ENCODE data around the gene SLC25A11. TPM values are rescaled to one million over a fixed set of nuclear protein-coding genes. Genes with fewer than 3 reads are reported as not detected.

Gene SLC25A11
- total RNA-seq: 59.5 TPM

DNA sequence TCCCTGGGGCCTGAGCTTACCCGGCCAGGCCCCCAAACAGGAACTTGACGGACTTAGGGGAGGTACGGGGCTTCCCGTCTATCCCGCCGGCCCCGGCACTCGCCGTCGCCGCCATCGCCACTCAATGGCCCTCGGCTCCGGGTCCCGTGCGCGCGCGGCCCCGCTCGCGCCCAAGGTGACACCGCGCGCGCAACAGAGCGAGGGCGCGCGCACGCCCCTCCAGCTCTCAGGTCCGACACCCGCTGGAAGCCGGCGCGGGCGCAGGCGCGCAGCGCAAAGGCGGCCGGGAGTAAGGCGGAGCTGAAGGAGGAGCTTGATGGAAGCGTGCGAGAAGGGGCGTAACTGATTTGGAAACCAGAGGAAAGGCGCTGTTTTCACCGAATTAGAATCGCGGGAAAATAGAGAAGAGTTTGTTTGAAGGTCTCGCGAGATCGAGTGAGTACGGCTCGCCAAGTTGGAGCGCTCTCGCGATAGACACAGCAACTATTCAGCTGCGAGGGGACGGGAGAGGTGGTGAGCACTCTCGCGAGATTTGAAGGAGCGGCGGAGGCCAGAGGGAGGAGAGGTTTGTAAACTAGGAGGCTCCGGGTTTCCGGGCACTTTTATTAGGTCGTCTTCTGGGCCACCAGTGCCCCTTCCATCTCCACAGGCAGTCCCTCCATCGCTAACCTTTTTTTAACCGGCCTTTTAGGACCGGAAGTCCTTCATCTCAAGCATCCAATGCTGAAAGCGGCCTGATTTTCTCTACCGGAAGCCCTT, at the start of gene SLC25A11, which contains the start of gene RNF167:
TSS of gene SLC25A11 (minus strand) at position 251 of the 759 bp plus-strand sequence. CDS start at position 115, 136 bp downstream.
TSS of gene RNF167 (plus strand) at position 473 of the 759 bp plus-strand sequence. CDS start 642 bp downstream, outside the sequence.
- Histone ChIP-seq H3K27me3 (ENCODE audit: control insufficient read depth in 3 of 3, insufficient read depth in 3 of 3, low read length in 3 of 3) (no peaks in the 10 kb centered on the region), H3K9ac (ENCODE audit: low read depth in 1 of 3, low read length in 3 of 3) (peak within 1 kb of the TSS; percentile 94 to 99 (median 98)), H3K4me3 (ENCODE audit: low read length in 3 of 3) (peak within 1 kb of the TSS; percentile 81 to 98 (median 91)), H3K27ac (ENCODE audit: low read depth, low read length) (peak within 1 kb of the TSS; percentile 92), H3K4me1 (ENCODE audit: control insufficient read depth in 3 of 3, insufficient read depth in 3 of 3, low read length in 3 of 3) (peaks cover 56 to 79% (median 66%) of the 10 kb centered on the region in 3 donors), H3K9me3 (ENCODE audit: control insufficient read depth in 3 of 3, low read length in 3 of 3) (no peaks in the 10 kb centered on the region), H3K36me3 (ENCODE audit: control insufficient read depth in 3 of 3, insufficient read depth in 3 of 3, low read length in 3 of 3) (peaks cover 50 to 63% (median 55%) of the 10 kb centered on the region in 3 donors)

GRCh38 chr17:4987767-4988567, 48.1 kb upstream of the SLC25A11 start:
- Histone ChIP-seq H3K4me1 (ENCODE audit: control insufficient read depth in 3 of 3, insufficient read depth in 3 of 3, low read length in 3 of 3) (peaks cover 25 to 32% (median 29%) of the 10 kb centered on the region in 3 donors), H3K27ac (ENCODE audit: low read depth, low read length) (peak overlapping the region; percentile 96), H3K9ac (ENCODE audit: low read depth in 1 of 3, low read length in 3 of 3) (peak overlapping the region; percentile 93 to 97 (median 94)), H3K9me3 (ENCODE audit: control insufficient read depth in 3 of 3, low read length in 3 of 3) (no peaks in the 10 kb centered on the region), H3K27me3 (ENCODE audit: control insufficient read depth in 3 of 3, insufficient read depth in 3 of 3, low read length in 3 of 3) (no peaks in the 10 kb centered on the region), H3K4me3 (ENCODE audit: low read length in 3 of 3) (peak overlapping the region; percentile 79 to 89 (median 87)), H3K36me3 (ENCODE audit: control insufficient read depth in 3 of 3, insufficient read depth in 3 of 3, low read length in 3 of 3) (peaks cover 3 to 17% (median 7%) of the 10 kb centered on the region in 3 donors)

GRCh38 chr17:4986951-4987766, 47.3 kb upstream of the SLC25A11 start, which contains the start of gene CAMTA2:
TSS of gene CAMTA2 (minus strand) at chr17:4987675. CDS start at chr17:4986222, 1,453 bp downstream.
- Histone ChIP-seq H3K4me1 (ENCODE audit: control insufficient read depth in 3 of 3, insufficient read depth in 3 of 3, low read length in 3 of 3) (peaks cover 25 to 32% (median 29%) of the 10 kb centered on the region in 3 donors), H3K9ac (ENCODE audit: low read depth in 1 of 3, low read length in 3 of 3) (peak within 1 kb of the TSS; percentile 93 to 97 (median 94)), H3K36me3 (ENCODE audit: control insufficient read depth in 3 of 3, insufficient read depth in 3 of 3, low read length in 3 of 3) (peaks cover 12 to 25% (median 15%) of the 10 kb centered on the region in 3 donors), H3K27ac (ENCODE audit: low read depth, low read length) (peak within 1 kb of the TSS; percentile 96), H3K9me3 (ENCODE audit: control insufficient read depth in 3 of 3, low read length in 3 of 3) (no peaks in the 10 kb centered on the region), H3K27me3 (ENCODE audit: control insufficient read depth in 3 of 3, insufficient read depth in 3 of 3, low read length in 3 of 3) (no peaks in the 10 kb centered on the region), H3K4me3 (ENCODE audit: low read length in 3 of 3) (peak within 1 kb of the TSS; percentile 79 to 89 (median 87))

DNA sequence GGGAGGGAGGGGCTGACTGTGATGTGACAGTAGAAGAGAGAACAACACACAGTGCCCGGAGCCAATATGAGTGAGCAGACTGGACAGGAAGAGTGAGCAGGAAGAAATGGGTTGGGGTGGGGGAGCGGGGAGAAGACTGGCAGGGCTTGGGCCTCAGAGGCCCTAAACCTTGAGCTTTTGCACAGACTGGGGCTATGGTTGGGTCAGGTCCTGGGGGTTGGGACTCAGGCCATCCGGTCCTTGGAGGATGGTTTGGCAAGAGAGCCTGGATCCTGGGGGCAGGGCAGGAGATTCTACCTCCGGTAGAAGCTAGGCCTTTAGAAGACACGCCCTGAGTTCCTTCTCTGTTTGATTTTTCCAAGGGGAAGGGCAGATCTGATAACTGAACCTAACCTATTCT, 46.6 kb upstream of the SLC25A11 start:
- H3K4me3 ChIP-seq (ENCODE audit: low read length in 3 of 3): peak overlapping the region; percentile 79 to 89 (median 87)
- H3K27me3 ChIP-seq (ENCODE audit: control insufficient read depth in 3 of 3, insufficient read depth in 3 of 3, low read length in 3 of 3): no peaks in the 10 kb centered on the region
- peak overlapping the region; percentile 96 for H3K27ac ChIP-seq (ENCODE audit: low read depth, low read length)

GRCh38 chr17:4982305-4982704, 42.5 kb upstream of the SLC25A11 start:
- Histone ChIP-seq H3K4me1 (ENCODE audit: control insufficient read depth in 3 of 3, insufficient read depth in 3 of 3, low read length in 3 of 3) (peaks cover 18 to 31% (median 22%) of the 10 kb centered on the region in 3 donors), H3K9ac (ENCODE audit: low read depth in 1 of 3, low read length in 3 of 3) (no peak overlapping the region), H3K27ac (ENCODE audit: low read depth, low read length) (no peak overlapping the region), H3K36me3 (ENCODE audit: control insufficient read depth in 3 of 3, insufficient read depth in 3 of 3, low read length in 3 of 3) (peaks cover 43 to 59% (median 52%) of the 10 kb centered on the region in 3 donors), H3K9me3 (ENCODE audit: control insufficient read depth in 3 of 3, low read length in 3 of 3) (no peaks in the 10 kb centered on the region), H3K4me3 (ENCODE audit: low read length in 3 of 3) (no peak overlapping the region), H3K27me3 (ENCODE audit: control insufficient read depth in 3 of 3, insufficient read depth in 3 of 3, low read length in 3 of 3) (no peaks in the 10 kb centered on the region)

More for the DNA sequence above, 46.6 kb upstream of the SLC25A11 start:
- Histone ChIP-seq H3K4me1 (ENCODE audit: control insufficient read depth in 3 of 3, insufficient read depth in 3 of 3, low read length in 3 of 3) (peaks cover 25 to 32% (median 29%) of the 10 kb centered on the region in 3 donors), H3K36me3 (ENCODE audit: control insufficient read depth in 3 of 3, insufficient read depth in 3 of 3, low read length in 3 of 3) (peaks cover 15 to 32% (median 18%) of the 10 kb centered on the region in 3 donors), H3K9ac (ENCODE audit: low read depth in 1 of 3, low read length in 3 of 3) (peak overlapping the region; percentile 93 to 97 (median 94)), H3K9me3 (ENCODE audit: control insufficient read depth in 3 of 3, low read length in 3 of 3) (no peaks in the 10 kb centered on the region)

- no peaks in the 10 kb centered on the region for H3K9me3 ChIP-seq (ENCODE audit: control insufficient read depth in 3 of 3, low read length in 3 of 3)
- peaks cover 6 to 18% (median 9%) of the 10 kb centered on the region in 3 donors for H3K4me1 ChIP-seq (ENCODE audit: control insufficient read depth in 3 of 3, insufficient read depth in 3 of 3, low read length in 3 of 3)
- H3K9ac ChIP-seq (ENCODE audit: low read depth in 1 of 3, low read length in 3 of 3): no peak overlapping the region
- H3K27me3 ChIP-seq (ENCODE audit: control insufficient read depth in 3 of 3, insufficient read depth in 3 of 3, low read length in 3 of 3): no peaks in the 10 kb centered on the region
- H3K36me3 ChIP-seq (ENCODE audit: control insufficient read depth in 3 of 3, insufficient read depth in 3 of 3, low read length in 3 of 3): peaks cover 50 to 65% (median 61%) of the 10 kb centered on the region in 3 donors
- no peak overlapping the region for H3K4me3 ChIP-seq (ENCODE audit: low read length in 3 of 3)
- no peak overlapping the region for H3K27ac ChIP-seq (ENCODE audit: low read depth, low read length)
Observed at GRCh38 chr17:4980644-4981216, 40.9 kb upstream of the SLC25A11 start.

GRCh38 chr17:4978726-4979125, 38.9 kb upstream of the SLC25A11 start:
- H3K4me3 ChIP-seq (ENCODE audit: low read length in 3 of 3): no peak overlapping the region
- no peaks in the 10 kb centered on the region for H3K9me3 ChIP-seq (ENCODE audit: control insufficient read depth in 3 of 3, low read length in 3 of 3)
- no peaks in the 10 kb centered on the region for H3K27me3 ChIP-seq (ENCODE audit: control insufficient read depth in 3 of 3, insufficient read depth in 3 of 3, low read length in 3 of 3)
- H3K9ac ChIP-seq (ENCODE audit: low read depth in 1 of 3, low read length in 3 of 3): no peak overlapping the region
- H3K36me3 ChIP-seq (ENCODE audit: control insufficient read depth in 3 of 3, insufficient read depth in 3 of 3, low read length in 3 of 3): peaks cover 55 to 63% (median 60%) of the 10 kb centered on the region in 3 donors
- H3K27ac ChIP-seq (ENCODE audit: low read depth, low read length): no peak overlapping the region
- peaks cover 21 to 35% (median 25%) of the 10 kb centered on the region in 3 donors for H3K4me1 ChIP-seq (ENCODE audit: control insufficient read depth in 3 of 3, insufficient read depth in 3 of 3, low read length in 3 of 3)

DNA sequence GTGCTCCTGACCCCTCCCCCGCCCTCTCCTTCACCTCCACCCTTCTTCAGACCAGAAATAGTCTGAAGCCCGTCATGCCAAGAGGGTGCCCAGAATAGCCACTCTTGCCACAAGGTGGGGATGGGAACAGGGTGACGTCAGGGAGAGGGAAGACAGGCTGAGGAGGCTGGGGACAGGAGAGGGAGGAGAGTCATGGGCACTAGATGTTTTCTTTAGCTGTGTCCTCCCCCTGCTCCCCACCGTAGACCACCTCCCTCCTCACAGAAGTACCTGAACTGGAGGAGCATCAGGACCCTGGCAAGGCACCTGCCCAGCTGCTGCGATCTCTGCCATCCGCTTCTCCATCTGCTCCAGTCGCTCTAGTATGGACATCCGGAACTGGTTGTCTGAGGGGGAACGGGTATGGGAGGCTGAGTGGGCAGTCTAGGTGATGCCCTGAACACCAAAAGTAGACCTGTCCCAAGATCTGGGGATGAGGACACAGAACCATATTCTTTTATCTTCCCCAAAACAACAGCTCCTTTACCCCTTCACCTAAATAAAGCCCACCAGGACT, 34.3 kb upstream of the SLC25A11 start:
- Histone ChIP-seq H3K4me1 (ENCODE audit: control insufficient read depth in 3 of 3, insufficient read depth in 3 of 3, low read length in 3 of 3) (peaks cover 54 to 70% (median 59%) of the 10 kb centered on the region in 3 donors), H3K9ac (ENCODE audit: low read depth in 1 of 3, low read length in 3 of 3) (peak overlapping the region; percentile 60 to 71 (median 66)), H3K36me3 (ENCODE audit: control insufficient read depth in 3 of 3, insufficient read depth in 3 of 3, low read length in 3 of 3) (peaks cover 56 to 69% (median 57%) of the 10 kb centered on the region in 3 donors), H3K4me3 (ENCODE audit: low read length in 3 of 3) (peak overlapping the region in 2 of 3 donors; percentile 32 to 61), H3K27me3 (ENCODE audit: control insufficient read depth in 3 of 3, insufficient read depth in 3 of 3, low read length in 3 of 3) (no peaks in the 10 kb centered on the region), H3K27ac (ENCODE audit: low read depth, low read length) (peak overlapping the region; percentile 86), H3K9me3 (ENCODE audit: control insufficient read depth in 3 of 3, low read length in 3 of 3) (no peaks in the 10 kb centered on the region)

Measured in skeletal muscle tissue (tissue), 4 donors.